HL-60/S4 (cell line): ENCODE results near the gene LGALS7.

Source experiments
- in situ Hi-C: fragments of 300-500 bp; cut with MboI; formaldehyde crosslinking; loops from 2 replicates; pipeline ENCODE4 v1.14.3; 2022; ENCODE audit warnings: low sequenced_read_pairs

Gene LGALS7

GRCh38 chr19:38728752-38729541 lies 44.4 kb downstream of the LGALS7 start:
- in situ Hi-C loops: no loop called here

GRCh38 chr19:38727868-38728660 lies 45.3 kb downstream of the LGALS7 start:
- in situ Hi-C loops: no loop called here

GRCh38 chr19:38727306-38727867 lies 45.9 kb downstream of the LGALS7 start:
- in situ Hi-C loops: no loop called here

DNA sequence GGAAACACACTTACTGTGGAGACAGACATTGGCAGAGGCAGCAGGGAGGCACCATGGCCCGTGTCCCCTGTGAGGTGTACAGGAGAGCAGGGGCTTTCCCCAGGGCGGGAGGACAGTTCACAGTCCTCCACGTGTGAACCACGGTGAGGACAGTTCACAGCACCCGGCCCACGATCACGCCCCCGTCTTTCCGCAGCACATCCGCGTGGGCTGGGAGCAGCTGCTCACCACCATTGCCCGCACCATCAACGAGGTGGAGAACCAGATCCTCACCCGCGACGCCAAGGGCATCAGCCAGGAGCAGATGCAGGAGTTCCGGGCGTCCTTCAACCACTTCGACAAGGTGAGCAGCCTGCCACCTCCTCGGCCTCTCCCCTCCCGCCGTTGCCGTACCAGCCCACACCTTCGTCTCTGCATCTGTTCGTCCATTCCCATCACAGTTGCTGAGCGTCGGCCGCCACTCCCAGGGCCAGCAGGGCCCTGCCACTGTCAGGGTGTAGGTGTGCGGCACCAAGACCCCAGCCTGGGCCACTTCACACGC lies 46.5 kb downstream of the LGALS7 start:
- in situ Hi-C loops: no loop called here

DNA sequence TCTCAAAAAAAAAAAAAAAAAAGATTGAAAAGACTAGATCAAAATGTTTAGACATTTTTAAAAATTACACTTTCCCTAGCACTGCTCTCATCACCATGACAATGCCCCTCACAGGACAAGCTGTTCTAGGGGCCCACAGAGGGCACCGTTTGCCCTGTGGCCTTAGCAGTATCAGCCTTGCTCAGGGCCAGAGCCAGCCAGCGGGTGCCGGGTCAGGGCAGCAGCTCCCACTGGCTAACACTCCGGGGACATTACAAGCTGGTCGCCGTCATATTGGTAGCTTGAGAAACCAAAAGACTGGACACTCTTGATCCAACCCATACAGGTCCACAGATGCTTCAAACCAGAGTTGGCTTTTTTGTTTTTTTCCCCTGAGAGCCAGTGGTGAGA lies 47.0 kb downstream of the LGALS7 start:
- in situ Hi-C loops: no loop called here

DNA sequence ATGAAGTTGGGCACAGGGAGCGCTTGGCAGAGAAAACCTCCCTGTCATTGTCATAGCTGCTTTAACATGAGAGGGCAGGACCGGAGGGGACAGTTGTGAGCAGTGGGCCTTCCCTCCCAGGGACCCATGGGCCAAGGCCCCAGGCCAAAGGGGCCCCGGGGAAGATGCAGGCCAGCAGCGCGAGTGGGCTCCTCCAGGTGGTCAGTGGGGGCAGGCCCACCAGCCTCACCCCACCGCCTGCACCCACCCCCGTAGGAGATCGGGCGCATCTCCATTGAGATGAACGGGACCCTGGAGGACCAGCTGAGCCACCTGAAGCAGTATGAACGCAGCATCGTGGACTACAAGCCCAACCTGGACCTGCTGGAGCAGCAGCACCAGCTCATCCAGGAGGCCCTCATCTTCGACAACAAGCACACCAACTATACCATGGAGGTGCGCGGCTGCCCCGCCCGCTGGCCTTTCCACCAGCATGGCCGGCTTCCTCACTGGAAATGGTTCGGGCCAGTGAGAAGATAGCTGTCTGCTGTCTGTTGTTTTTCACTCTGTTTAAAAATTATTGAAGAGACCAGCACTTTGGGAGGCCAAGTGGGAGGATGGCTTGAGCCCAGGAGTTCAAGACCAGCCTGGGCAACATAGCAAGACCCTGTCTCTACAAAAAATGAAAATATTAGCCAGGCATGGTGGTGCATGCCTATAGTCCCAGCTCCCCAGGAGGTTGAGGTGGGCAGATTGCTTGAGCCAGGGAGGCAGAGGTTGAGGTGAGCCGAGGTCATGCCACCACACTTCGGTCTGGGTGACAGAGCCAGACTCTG lies 47.6 kb downstream of the LGALS7 start:
- in situ Hi-C loops: no loop called here

DNA sequence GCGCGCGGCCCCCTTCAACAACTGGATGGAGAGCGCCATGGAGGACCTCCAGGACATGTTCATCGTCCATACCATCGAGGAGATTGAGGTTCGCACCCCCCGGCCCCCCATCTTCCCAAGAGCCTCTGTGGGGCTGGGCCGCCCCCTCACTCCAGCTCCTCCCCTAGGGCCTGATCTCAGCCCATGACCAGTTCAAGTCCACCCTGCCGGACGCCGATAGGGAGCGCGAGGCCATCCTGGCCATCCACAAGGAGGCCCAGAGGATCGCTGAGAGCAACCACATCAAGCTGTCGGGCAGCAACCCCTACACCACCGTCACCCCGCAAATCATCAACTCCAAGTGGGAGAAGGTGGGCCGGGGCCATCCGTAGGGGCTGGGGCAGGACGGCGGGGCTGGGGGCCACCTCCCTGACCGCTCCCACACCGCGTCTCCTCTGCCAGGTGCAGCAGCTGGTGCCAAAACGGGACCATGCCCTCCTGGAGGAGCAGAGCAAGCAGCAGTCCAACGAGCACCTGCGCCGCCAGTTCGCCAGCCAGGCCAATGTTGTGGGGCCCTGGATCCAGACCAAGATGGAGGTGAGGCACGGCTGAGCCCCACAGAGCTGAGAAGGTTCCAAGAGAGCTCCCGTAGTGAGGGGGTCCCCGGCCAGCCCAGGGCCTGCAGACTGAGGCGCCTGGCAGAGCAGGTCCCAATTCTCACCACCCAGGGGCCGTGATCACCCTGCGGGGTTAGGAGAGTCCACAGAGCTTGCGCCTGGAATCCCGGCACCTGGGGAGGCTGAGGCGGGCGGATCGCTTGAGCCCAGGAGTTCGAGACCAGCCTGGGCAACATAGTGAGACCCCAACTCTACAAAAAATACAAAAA lies 49.1 kb downstream of the LGALS7 start:
- in situ Hi-C loops: no loop called here

DNA sequence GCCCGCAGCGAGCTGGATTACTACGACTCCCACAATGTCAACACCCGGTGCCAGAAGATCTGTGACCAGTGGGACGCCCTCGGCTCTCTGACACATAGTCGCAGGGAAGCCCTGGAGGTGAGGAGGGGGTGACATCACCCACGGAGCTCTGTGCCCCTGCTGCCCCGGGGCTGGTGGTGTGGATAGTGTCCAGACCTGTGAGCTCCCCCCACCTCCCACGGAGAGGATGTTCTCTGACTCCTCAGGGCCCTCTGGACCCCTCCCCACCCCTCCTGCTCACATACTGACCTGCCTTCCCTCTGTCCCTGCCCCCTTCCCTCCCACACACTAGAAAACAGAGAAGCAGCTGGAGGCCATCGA lies 49.7 kb downstream of the LGALS7 start:
- in situ Hi-C loops: no loop called here

DNA sequence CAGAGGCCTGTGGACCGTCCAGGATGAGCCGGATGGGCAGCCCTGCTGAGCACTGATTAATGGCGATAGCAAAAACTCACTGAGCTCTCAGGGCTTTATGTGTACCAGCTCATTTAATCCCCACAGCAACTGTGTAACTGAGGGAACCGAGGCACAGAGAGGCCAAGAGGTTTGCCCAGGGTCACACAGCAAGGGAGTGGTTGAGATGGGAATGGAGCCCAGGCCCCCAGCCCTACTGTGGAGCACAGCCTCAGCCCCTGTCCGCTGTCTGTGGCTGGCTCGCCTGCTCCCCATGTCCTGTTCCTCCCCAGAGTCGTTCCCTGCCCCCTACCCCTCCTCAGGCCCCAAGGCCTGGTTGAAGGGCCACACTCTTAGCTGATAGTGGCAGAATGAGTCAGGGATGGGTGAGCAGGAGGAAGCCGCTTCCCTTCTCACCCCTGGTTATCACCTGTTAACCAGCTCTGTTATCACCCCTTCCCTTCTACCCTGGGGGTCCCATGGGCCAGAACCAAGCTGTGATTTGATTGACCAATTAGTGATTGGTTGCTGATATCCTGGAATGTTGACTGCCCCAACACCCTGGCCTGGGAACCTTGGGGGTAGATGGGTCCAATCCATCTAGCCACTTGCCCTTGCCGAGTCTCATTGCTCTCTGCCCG lies 50.2 kb downstream of the LGALS7 start:
- in situ Hi-C loops: no loop called here

DNA sequence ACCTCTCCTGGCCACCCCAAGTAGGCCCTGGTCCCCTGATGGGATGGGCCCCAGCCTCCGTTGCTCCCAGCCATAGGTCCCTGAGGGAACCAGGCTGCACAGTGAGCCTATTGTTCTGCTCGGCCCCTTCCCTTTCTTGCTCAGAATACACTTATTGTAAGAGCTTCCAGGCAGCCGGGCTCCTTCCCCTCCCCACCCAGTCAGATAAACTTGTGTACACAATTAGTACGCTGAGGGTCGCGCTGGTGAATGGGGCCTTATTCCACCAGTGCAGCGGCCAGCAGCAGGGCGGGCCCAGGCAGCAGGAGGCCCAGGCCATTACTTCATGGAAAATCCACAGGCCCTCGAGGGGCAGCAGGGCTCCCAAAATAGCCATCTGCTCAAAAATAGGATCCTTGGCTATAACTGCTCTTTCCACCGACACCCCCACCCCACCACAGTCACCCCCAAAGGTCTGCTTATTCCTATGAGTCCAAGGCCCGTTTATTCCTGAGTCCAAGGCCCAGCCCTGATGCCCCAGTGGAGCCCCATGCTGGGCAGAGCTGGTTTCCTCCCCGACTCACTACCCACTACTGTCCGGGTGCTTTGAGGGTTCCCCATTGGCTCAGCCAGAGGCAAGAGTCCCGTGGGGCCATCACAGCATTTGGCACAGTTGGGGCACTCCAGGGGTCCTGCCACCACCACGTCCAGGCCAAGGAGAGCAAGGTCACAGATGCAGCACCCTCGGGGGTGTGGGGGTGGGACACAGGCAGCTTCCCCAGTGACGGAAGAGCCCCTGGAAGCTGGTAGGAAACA lies 51.1 kb downstream of the LGALS7 start:
- in situ Hi-C loops: no loop called here

DNA sequence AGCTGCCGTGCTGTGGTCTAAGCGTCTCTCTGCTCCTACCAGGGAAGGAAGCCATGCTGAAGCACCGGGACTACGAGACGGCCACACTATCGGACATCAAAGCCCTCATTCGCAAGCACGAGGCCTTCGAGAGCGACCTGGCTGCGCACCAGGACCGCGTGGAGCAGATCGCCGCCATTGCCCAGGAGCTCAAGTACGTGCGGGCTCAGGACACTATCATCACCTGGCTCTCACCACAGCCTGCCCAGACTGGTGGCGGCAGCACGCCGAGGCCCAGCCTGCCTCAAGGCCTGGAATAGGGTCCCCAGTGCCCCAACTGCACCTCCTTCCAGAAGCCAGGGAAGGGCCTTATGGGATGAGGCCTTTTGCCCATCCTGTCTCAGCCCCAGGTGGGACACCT lies 51.8 kb downstream of the LGALS7 start:
- in situ Hi-C loops: no loop called here
